Measurements from ENCODE around the gene NFKBIB. TPM values are rescaled to one million over a fixed set of nuclear protein-coding genes. Genes with fewer than 3 reads are reported as not detected.

NFKBIB gene
- total RNA-seq, 2 experiments from 2014 or later, result 56.5 to 57.9 TPM

DNA sequence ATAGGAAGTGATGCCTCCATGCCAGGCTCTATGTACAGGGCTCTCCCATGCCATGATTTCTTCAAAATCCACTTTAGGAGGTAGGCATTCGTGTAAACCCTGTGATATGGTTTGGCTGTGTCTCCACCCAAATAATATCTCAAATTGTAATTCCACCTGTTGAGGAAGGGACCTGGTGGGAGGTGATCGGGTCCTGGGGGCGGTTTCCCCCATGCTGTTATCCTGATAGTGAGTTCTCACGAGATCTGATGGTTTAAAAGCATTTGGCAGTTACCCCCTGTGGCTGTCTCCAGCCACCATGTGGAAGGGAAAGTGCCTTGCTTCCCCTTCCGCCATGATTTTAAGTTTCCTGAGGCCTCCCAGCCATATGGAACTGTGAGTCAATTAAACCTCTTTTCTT lies 22.7 kb downstream of the NFKBIB start:
- ATAC-seq (no peak), DNase-seq (no peak)
- intact Hi-C loops (cut with micrococcal nuclease), result no loop called here
- H3K27ac Mint-ChIP-seq, result no peak overlapping the region
- H3K36me3 Mint-ChIP-seq (ENCODE audit: low read depth), result peaks cover 25% of the 10 kb centered on the region
- ChIA-PET CTCF (interaction anchor here (1.4 kb wide), 1 partner anchor 8 kb away, joined by 7 read pairs; the partner anchor contains the start of genes MRPS12 and SARS2), POLR2A (interaction anchor here (0.6 kb wide), 1 partner anchor 153 kb away, joined by 3 read pairs; no protein-coding TSS in a partner anchor)
- TF ChIP-seq, protein P1, sequence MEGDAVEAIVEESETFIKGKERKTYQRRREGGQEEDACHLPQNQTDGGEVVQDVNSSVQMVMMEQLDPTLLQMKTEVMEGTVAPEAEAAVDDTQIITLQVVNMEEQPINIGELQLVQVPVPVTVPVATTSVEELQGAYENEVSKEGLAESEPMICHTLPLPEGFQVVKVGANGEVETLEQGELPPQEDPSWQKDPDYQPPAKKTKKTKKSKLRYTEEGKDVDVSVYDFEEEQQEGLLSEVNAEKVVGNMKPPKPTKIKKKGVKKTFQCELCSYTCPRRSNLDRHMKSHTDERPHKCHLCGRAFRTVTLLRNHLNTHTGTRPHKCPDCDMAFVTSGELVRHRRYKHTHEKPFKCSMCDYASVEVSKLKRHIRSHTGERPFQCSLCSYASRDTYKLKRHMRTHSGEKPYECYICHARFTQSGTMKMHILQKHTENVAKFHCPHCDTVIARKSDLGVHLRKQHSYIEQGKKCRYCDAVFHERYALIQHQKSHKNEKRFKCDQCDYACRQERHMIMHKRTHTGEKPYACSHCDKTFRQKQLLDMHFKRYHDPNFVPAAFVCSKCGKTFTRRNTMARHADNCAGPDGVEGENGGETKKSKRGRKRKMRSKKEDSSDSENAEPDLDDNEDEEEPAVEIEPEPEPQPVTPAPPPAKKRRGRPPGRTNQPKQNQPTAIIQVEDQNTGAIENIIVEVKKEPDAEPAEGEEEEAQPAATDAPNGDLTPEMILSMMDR (IDR thresholded peaks at IDR 0.05), result no peak
- peaks cover 5% of the 10 kb centered on the region for H3K4me1 Mint-ChIP-seq (ENCODE audit: low read depth)
- H3K27me3 Mint-ChIP-seq, result no peaks in the 10 kb centered on the region
- no peak overlapping the region for H3K4me3 Mint-ChIP-seq
- H3K9me3 Mint-ChIP-seq, result no peaks in the 10 kb centered on the region

DNA sequence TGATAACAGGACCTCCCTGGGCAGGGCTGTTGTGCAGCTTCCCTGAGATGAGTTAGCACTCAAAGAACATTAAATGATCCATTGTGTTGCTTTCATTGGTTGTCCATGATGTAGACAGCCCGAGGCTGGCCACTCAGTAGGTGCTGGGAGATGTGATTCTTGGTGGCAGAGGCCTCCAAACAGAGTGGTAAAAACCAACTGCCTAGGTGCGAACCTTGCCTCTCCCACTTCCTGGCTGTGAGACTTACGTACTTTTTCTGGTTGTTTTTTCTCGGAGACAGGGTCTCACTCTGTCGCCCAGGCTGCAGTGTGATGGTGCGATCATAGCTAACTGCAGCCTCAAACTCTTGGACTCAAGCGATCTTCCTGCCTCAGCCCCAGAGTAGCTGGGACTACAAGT lies 24.6 kb downstream of the NFKBIB start:
- no peaks in the 10 kb centered on the region for H3K27me3 Mint-ChIP-seq
- CTCF ChIA-PET, result interaction anchor here (1.1 kb wide), 1 partner anchor 37 kb away, joined by 4 read pairs; no protein-coding TSS in a partner anchor
- POLR2A ChIA-PET, result interaction anchor here (0.6 kb wide), 1 partner anchor 24 kb away, joined by 4 read pairs; the partner anchor contains the start of gene NFKBIB
- peaks cover 19% of the 10 kb centered on the region for H3K4me1 Mint-ChIP-seq (ENCODE audit: low read depth)
- intact Hi-C loops (cut with micrococcal nuclease), result no loop called here
- H3K9me3 Mint-ChIP-seq, result no peaks in the 10 kb centered on the region
- H3K27ac Mint-ChIP-seq, result peak overlapping the region; percentile 21
- peaks cover 33% of the 10 kb centered on the region for H3K36me3 Mint-ChIP-seq (ENCODE audit: low read depth)
- H3K4me3 Mint-ChIP-seq, result no peak overlapping the region
- ATAC-seq (peak; percentile 24), DNase-seq (no peak)
- TF ChIP-seq, protein P1 (IDR thresholded peaks at IDR 0.05), result no peak

DNA sequence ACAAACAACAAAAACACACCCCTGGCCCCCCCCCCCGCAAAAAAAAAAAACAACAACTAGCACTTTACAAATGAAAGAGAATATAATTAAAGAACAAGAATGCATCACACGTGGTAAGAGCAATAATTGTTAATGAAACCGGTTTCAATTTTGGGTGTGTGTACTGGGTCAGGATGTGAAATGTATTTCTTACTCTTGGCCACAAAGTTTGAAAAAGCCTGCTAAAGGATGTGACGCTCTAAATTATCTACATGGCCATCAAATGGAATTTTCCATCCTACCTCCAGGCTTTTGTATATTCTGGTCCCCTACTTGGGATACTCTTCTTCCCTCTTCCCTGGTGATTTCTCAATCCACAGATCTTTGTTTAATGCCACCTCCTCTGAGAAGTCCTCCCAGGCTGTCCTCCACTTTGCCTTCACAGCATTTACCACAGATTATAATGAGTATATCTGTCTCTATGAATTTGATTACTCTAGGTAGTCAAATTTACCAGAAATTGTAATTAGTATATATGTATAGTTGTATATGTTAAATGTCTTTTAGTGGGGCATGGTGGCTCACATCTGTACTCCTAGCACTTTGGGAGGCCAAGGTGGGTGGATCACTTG lies 28.7 kb downstream of the NFKBIB start:
- no peak for DNase-seq
- intact Hi-C loops (cut with micrococcal nuclease), result no loop called here
- H3K9me3 Mint-ChIP-seq, result no peaks in the 10 kb centered on the region
- H3K4me3 Mint-ChIP-seq, result peak overlapping the region; percentile 99
- no peak for ATAC-seq
- H3K27ac Mint-ChIP-seq, result peak overlapping the region; percentile 84
- peaks cover 36% of the 10 kb centered on the region for H3K4me1 Mint-ChIP-seq (ENCODE audit: low read depth)
- peaks cover 42% of the 10 kb centered on the region for H3K36me3 Mint-ChIP-seq (ENCODE audit: low read depth)
- ChIA-PET POLR2A (interaction anchor here (1.0 to 1.3 kb wide), 4 partner anchors 28 to 97 kb away, joined by 3 to 4 read pairs (median 4); partner anchors contain the start of gene RINL), CTCF (interaction anchor here (0.9 to 2.0 kb wide), 5 partner anchors 28 to 525 kb away, joined by 3 to 6 read pairs (median 6); partner anchors contain the start of genes FAM98C, NFKBIB and SIRT2)
- TF ChIP-seq, protein P1 (IDR thresholded peaks at IDR 0.05), result no peak
- no peaks in the 10 kb centered on the region for H3K27me3 Mint-ChIP-seq

DNA sequence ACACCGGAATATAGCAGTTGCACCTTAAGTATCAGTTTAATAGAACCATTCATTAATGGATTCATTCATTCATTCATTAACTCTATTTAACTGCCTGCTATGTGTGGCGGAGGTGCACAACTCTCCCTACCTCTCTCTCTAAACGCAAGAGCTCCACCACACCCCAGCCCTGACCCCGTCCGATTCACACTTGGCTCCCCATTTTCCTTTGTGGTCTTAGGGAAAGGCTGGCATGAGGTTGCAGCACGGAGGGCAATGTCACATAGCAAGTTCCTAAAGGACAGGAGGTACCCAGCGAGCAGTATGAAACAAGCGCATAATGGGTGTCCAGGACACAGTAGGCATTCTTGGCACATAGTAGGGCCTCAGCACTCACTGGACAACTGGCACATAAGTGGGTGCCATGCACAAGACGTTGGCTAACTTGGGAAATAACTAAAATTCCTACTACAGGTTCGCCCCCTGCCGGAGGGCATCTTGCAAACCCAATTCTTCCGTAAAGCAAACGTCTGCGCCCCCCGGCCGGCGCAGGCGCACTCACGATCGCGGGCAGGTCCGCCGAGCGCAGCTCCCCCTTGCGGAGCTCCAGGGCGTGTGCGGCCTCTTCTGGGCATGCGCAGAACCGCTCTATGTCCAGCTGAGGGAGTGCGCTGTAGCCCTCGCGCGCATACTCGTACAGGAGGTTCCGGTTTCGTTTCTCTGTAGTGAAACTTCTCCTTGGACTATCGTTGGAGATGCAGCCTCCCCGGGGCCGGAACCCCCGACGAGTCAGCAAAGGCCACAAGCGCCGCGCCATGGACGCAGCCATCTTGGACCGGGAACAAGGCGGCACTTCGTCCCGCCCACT lies 30.4 kb downstream of the NFKBIB start, which contains the start of gene SARS2:
SARS2 (minus strand) TSS at position 835 of the 847 bp plus-strand sequence; CDS start at position 808, 27 bp downstream.
- ATAC-seq (peak; percentile 80), DNase-seq (peak; percentile 92)
- TF ChIP-seq, protein P1 (IDR thresholded peaks at IDR 0.05), result peak; percentile 99
- intact Hi-C loops (cut with micrococcal nuclease), result loop anchor here (5.0 to 10.0 kb wide), 2 partner anchors 78 to 195 kb away; no protein-coding TSS in a partner anchor
- Mint-ChIP-seq H3K9me3 (peaks cover 7% of the 10 kb centered on the region), H3K4me3 (peak within 1 kb of the TSS; percentile 99), H3K4me1 (ENCODE audit: low read depth) (peaks cover 31% of the 10 kb centered on the region), H3K27me3 (no peaks in the 10 kb centered on the region), H3K27ac (peak within 1 kb of the TSS; percentile 98), H3K36me3 (ENCODE audit: low read depth) (peaks cover 49% of the 10 kb centered on the region)
- ChIA-PET POLR2A (interaction anchor here (0.5 to 1.4 kb wide), 6 partner anchors 28 to 458 kb away, joined by 3 to 4 read pairs (median 3); partner anchors contain the start of genes NFKBIB and RINL), CTCF (interaction anchor here (0.6 to 3.6 kb wide), 61 partner anchors 9 to 556 kb away, joined by 3 to 27 read pairs (median 4); partner anchors contain the start of genes ACTN4, ECH1, EIF3K and FAM98C)
